K562 (cell line): ENCODE measurements around the gene KDM2A. TPM values are rescaled to one million over a fixed set of nuclear protein-coding genes. Genes with fewer than 3 reads are reported as not detected.
A peak's percentile ranks its signal among the peaks of the same experiment; 100 is the strongest.

Experiments used
- ELF4 ChIP-seq: fragments of 450-650 bp; formaldehyde crosslinking; IDR thresholded peaks from 2 replicates; pipeline ENCODE4 v1.4.0; 2022; ENCODE audit warnings: missing genetic modification characterization
- ETV6 ChIP-seq, 3 experiments: fragments of 150-350 bp in 1 of 3; sonication (generic) in 1 of 3; formaldehyde crosslinking in 1 of 3; IDR thresholded peaks; 2 replicates each; pipeline versions ENCODE4 v1.6.1 to v1.8.0; 2014 to 2022; ENCODE audit warnings: borderline replicate concordance in 2 of 3, low read depth in 2 of 3, antibody characterized with exemption in 1 of 3, low read length in 1 of 3, mild to moderate bottlenecking in 1 of 3, missing genetic modification reagents in 1 of 3
- MBD2 ChIP-seq: sonication (generic); IDR thresholded peaks from 2 replicates; pipeline ENCODE4 v1.6.1; 2016; ENCODE audit warnings: low read depth, borderline replicate concordance
- NCOA2 ChIP-seq, 2 experiments: fragments of 450-650 bp; IDR thresholded peaks; 2 replicates each; pipeline ENCODE4 v1.6.1; 2018; ENCODE audit warnings: mild to moderate bottlenecking in 2 of 2, moderate library complexity in 1 of 2; ENCODE audit not compliant: partially characterized antibody in 2 of 2
- PCBP2 ChIP-seq: fragments of 200-400 bp; formaldehyde crosslinking; IDR thresholded peaks from 2 replicates; pipeline ENCODE4 v1.6.1; 2018; ENCODE audit warnings: low read length, low read depth, mild to moderate bottlenecking, moderate library complexity; ENCODE audit not compliant: poor library complexity, severe bottlenecking
- PHTF2 ChIP-seq: fragments of 250-450 bp; sonication (Bioruptor Pico); IDR thresholded peaks from 2 replicates; pipeline ENCODE4 v1.5.0; 2021; ENCODE audit warnings: mild to moderate bottlenecking
- TCF3 ChIP-seq: sonication (generic); formaldehyde crosslinking; IDR thresholded peaks from 2 replicates; pipeline ENCODE4 v1.4.0; 2020; ENCODE audit warnings: mild to moderate bottlenecking, missing genetic modification reagents
- ZNF121 ChIP-seq: sonication (generic); formaldehyde crosslinking; conservative IDR thresholded peaks from 2 replicates; pipeline ENCODE4 v1.8.0; 2022; ENCODE audit warnings: missing genetic modification reagents
- ZNF165 ChIP-seq: fragments of 250-450 bp; sonication (Bioruptor Pico); IDR thresholded peaks from 2 replicates; pipeline ENCODE4 v1.4.0; 2020; ENCODE audit warnings: borderline replicate concordance
- ZNF584 ChIP-seq: fragments of 200-800 bp; sonication (Bioruptor generic); IDR thresholded peaks from 2 replicates; pipeline ENCODE4 v1.6.1; 2016; ENCODE audit warnings: low read depth, mild to moderate bottlenecking, missing genetic modification characterization, missing compliant biosample characterization
- ZNF586 ChIP-seq: fragments of 450-650 bp; formaldehyde crosslinking; conservative IDR thresholded peaks from 2 replicates; pipeline ENCODE4 v1.4.0; 2020; ENCODE audit warnings: mild to moderate bottlenecking, moderate library complexity
- polyA plus RNA-seq, 8 experiments: library from polyadenylated mRNA; depleted of rRNA in 4 of 8; stranded (reverse) in 5 of 8; unstranded in 3 of 8; fragments of >200 nt; fragmentation: Nextera tagmentation in 2 of 8; fragmentation: Illumina TruSeq in 1 of 8; extraction: Ambion mirVana in 2 of 8; extraction: Trizol in 1 of 8; gene quantifications; 2 replicates each; pipeline versions ENCODE4 v1.2.1 to v1.2.3, GENCODE V29; 2011 to 2014; ENCODE audit warnings: inconsistent platforms in 1 of 8, missing spikeins in 1 of 8
- total RNA-seq, 7 experiments: library from RNA; depleted of rRNA in 6 of 7; stranded (reverse); fragments of >200 nt in 6 of 7; fragmentation: Illumina TruSeq in 2 of 7; extraction: Trizol in 2 of 7; gene quantifications; 2 replicates each; pipeline versions ENCODE4 v1.2.1 to v1.2.3, GENCODE V29; 2011 to 2021; ENCODE audit warnings: low replicate concordance in 1 of 7
- TF ChIP-seq, protein P1 (sequence below): fragments of 150-350 bp; IDR thresholded peaks from 2 replicates; pipeline ENCODE4 v1.6.1; 2014; ENCODE audit warnings: low read depth, mild to moderate bottlenecking, low read length, borderline replicate concordance
- TF ChIP-seq, protein P2 (sequence below), 2 experiments: fragments of 250-450 bp in 1 of 2; fragments of 450-650 bp in 1 of 2; sonication (Bioruptor Pico) in 1 of 2; IDR thresholded peaks; 2 replicates each; pipeline versions ENCODE4 v1.6.1 to v1.8.0; 2016 to 2021; ENCODE audit warnings: mild to moderate bottlenecking in 2 of 2, moderate library complexity in 2 of 2, missing compliant biosample characterization in 1 of 2, missing genetic modification characterization in 1 of 2
- TF ChIP-seq, protein P3 (sequence below): fragments of 250-450 bp; sonication (Bioruptor Pico); IDR thresholded peaks from 2 replicates; pipeline ENCODE4 v1.8.0; 2022; ENCODE audit warnings: moderate library complexity, mild to moderate bottlenecking, inconsistent platforms
- TF ChIP-seq, protein P4 (sequence below): sonication (generic); formaldehyde crosslinking; IDR thresholded peaks from 2 replicates; pipeline ENCODE4 v1.8.1; 2023; ENCODE audit warnings: mild to moderate bottlenecking, missing genetic modification reagents
- TF ChIP-seq, protein P5 (sequence below): IDR thresholded peaks from 2 replicates; pipeline ENCODE4 v1.6.1; 2011; ENCODE audit warnings: borderline replicate concordance, low read depth, mild to moderate bottlenecking, moderate library complexity, low read length; ENCODE audit not compliant: insufficient read depth, poor library complexity, severe bottlenecking

KDM2A gene
- total and polyA plus RNA-seq, 9 of the 15 experiments (the other 6 are each of a cell fraction or from before 2014, with no cell fraction given), result 5.0 to 39.3 (median 21.3) TPM

DNA sequence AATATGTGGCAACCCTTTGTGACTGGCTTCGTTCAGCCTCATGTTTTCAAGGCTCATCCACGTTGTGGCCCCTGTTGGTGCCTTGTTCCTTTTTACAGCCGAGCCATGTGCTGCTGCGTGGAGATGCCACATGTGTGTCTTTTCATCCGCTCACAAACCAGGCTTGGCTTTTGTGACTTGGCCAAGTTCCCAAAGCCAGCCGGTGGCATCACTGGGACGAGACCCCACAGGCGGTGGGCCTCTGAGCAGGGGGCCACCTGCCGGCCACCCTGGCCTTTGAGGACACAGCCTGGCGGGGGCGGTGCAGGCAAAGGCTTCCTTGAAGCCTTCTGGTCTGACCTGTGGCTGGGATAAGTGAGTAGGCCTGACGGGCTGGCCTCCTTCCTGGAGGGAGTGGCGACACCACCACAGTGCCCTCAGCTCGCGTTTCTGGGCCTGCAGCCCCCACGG lies 157.7 kb downstream of the KDM2A start (continued):
- TF ChIP-seq, protein P1, sequence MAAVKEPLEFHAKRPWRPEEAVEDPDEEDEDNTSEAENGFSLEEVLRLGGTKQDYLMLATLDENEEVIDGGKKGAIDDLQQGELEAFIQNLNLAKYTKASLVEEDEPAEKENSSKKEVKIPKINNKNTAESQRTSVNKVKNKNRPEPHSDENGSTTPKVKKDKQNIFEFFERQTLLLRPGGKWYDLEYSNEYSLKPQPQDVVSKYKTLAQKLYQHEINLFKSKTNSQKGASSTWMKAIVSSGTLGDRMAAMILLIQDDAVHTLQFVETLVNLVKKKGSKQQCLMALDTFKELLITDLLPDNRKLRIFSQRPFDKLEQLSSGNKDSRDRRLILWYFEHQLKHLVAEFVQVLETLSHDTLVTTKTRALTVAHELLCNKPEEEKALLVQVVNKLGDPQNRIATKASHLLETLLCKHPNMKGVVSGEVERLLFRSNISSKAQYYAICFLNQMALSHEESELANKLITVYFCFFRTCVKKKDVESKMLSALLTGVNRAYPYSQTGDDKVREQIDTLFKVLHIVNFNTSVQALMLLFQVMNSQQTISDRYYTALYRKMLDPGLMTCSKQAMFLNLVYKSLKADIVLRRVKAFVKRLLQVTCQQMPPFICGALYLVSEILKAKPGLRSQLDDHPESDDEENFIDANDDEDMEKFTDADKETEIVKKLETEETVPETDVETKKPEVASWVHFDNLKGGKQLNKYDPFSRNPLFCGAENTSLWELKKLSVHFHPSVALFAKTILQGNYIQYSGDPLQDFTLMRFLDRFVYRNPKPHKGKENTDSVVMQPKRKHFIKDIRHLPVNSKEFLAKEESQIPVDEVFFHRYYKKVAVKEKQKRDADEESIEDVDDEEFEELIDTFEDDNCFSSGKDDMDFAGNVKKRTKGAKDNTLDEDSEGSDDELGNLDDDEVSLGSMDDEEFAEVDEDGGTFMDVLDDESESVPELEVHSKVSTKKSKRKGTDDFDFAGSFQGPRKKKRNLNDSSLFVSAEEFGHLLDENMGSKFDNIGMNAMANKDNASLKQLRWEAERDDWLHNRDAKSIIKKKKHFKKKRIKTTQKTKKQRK, result no peak
- no peak for TF ChIP-seq ZNF586 (CRISPR knock-in tag)
- no peak for TF ChIP-seq ZNF584 (CRISPR knock-in tag)
- TF ChIP-seq TCF3 (CRISPR knock-in tag), result peak; percentile 8; the same call in 1 of the 2 replicates
- no peak for TF ChIP-seq PCBP2
- TF ChIP-seq, protein P2, sequence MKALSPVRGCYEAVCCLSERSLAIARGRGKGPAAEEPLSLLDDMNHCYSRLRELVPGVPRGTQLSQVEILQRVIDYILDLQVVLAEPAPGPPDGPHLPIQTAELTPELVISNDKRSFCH (CRISPR knock-in tag; IDR thresholded peaks at IDR 0.05), result no peak
- TF ChIP-seq, protein P2 (tag; IDR thresholded peaks at IDR 0.05), result no peak
- no peak for TF ChIP-seq ETV6 (IDR thresholded peaks at IDR 0.05; ENCODE audit: borderline replicate concordance in 1 of 2, low read depth in 2 of 2, low read length in 1 of 2)
- no peak for TF ChIP-seq ETV6 (CRISPR knock-in tag; IDR thresholded peaks at IDR 0.05; ENCODE audit: borderline replicate concordance)
- TF ChIP-seq ELF4 (CRISPR knock-in tag), result no peak
- TF ChIP-seq NCOA2 (IDR thresholded peaks at IDR 0.05; ENCODE audit: partially characterized antibody in 2 of 2), result no peak
- TF ChIP-seq, protein P3, sequence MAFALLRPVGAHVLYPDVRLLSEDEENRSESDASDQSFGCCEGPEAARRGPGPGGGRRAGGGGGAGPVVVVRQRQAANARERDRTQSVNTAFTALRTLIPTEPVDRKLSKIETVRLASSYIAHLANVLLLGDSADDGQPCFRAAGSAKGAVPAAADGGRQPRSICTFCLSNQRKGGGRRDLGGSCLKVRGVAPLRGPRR (CRISPR knock-in tag), result no peak
- TF ChIP-seq PHTF2 (CRISPR knock-in tag), result no peak
- TF ChIP-seq, protein P4, sequence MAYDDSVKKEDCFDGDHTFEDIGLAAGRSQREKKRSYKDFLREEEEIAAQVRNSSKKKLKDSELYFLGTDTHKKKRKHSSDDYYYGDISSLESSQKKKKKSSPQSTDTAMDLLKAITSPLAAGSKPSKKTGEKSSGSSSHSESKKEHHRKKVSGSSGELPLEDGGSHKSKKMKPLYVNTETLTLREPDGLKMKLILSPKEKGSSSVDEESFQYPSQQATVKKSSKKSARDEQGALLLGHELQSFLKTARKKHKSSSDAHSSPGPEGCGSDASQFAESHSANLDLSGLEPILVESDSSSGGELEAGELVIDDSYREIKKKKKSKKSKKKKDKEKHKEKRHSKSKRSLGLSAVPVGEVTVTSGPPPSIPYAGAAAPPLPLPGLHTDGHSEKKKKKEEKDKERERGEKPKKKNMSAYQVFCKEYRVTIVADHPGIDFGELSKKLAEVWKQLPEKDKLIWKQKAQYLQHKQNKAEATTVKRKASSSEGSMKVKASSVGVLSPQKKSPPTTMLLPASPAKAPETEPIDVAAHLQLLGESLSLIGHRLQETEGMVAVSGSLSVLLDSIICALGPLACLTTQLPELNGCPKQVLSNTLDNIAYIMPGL (CRISPR knock-in tag), result no peak
- 0 out of 2 replicates have a peak, but pooled peaks have one; percentile 30 for TF ChIP-seq MBD2
- TF ChIP-seq, protein P5, sequence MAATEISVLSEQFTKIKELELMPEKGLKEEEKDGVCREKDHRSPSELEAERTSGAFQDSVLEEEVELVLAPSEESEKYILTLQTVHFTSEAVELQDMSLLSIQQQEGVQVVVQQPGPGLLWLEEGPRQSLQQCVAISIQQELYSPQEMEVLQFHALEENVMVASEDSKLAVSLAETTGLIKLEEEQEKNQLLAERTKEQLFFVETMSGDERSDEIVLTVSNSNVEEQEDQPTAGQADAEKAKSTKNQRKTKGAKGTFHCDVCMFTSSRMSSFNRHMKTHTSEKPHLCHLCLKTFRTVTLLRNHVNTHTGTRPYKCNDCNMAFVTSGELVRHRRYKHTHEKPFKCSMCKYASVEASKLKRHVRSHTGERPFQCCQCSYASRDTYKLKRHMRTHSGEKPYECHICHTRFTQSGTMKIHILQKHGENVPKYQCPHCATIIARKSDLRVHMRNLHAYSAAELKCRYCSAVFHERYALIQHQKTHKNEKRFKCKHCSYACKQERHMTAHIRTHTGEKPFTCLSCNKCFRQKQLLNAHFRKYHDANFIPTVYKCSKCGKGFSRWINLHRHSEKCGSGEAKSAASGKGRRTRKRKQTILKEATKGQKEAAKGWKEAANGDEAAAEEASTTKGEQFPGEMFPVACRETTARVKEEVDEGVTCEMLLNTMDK, result peak; percentile 51
- TF ChIP-seq ZNF165 (CRISPR knock-in tag), result no peak
- TF ChIP-seq ZNF121 (CRISPR knock-in tag), result no peak
